Panc1 (cell line): Measurements from ENCODE around the gene ITGAV. TPM values are rescaled to one million over a fixed set of nuclear protein-coding genes. Genes with fewer than 3 reads are reported as not detected.

ENCODE experiments used
- ATAC-seq: fragments of 200-7000 bp; cut with Tn5 transposase; 2 replicates; pipeline ENCODE4 v1.9.1; 2020; ENCODE audit warnings: mild to moderate bottlenecking, moderate library complexity
- BruUV-seq: library from RNA; stranded (reverse); fragments of 400-500 nt; replicated peaks from 2 replicates; lab custom pipeline; 2021; lab: Mats Ljungman, UMichigan
- CTCF ChIA-PET: fragments of 300-600 bp; sonication (Branson Sonifier 250); formaldehyde crosslinking; loops from one replicate; lab custom pipeline; 2022; ENCODE audit warnings: antibody characterized with exemption; lab: Charles Lee
- POLR2A ChIA-PET: fragments of 300-600 bp; sonication (Branson Sonifier 250); formaldehyde crosslinking; loops from one replicate; lab custom pipeline; 2022; ENCODE audit warnings: antibody characterized with exemption; lab: Charles Lee
- DNase-seq: peaks from one replicate; pipeline ENCODE4 v3.0.0-alpha.2; 2010; ENCODE audit warnings: low read depth, low spot score
- H3K27ac ChIP-seq: 2 replicates; pipeline ENCODE4 v1.5.1; 2011; ENCODE audit warnings: mild to moderate bottlenecking, low read length, inconsistent platforms
- H3K27me3 ChIP-seq: fragments of 200-500 bp; sonication (Bioruptor generic); 2 replicates; pipeline ENCODE4 v1.6.0; 2014; ENCODE audit warnings: low read length, inconsistent platforms; ENCODE audit not compliant: control insufficient read depth, insufficient read depth
- H3K36me3 ChIP-seq: fragments of 200-500 bp; sonication (Bioruptor generic); 2 replicates; pipeline ENCODE4 v1.5.1; 2014; ENCODE audit warnings: inconsistent platforms, mild to moderate bottlenecking, low read length, moderate library complexity; ENCODE audit not compliant: control insufficient read depth, insufficient read depth
- H3K4me1 ChIP-seq: 2 replicates; pipeline ENCODE4 v1.5.1; 2011; ENCODE audit warnings: inconsistent platforms, mild to moderate bottlenecking, low read length, moderate library complexity; ENCODE audit not compliant: control insufficient read depth, insufficient read depth
- H3K4me3 ChIP-seq, 2 experiments: 2 replicates each; pipeline ENCODE4 v1.5.1; 2011 to 2012; ENCODE audit warnings: low read depth in 2 of 2, low read length in 2 of 2, mild to moderate bottlenecking in 2 of 2, inconsistent platforms in 1 of 2, moderate library complexity in 1 of 2
- H3K9me3 ChIP-seq: fragments of 200-500 bp; sonication (Bioruptor generic); 2 replicates; pipeline ENCODE4 v1.5.1; 2014; ENCODE audit warnings: low read depth, mild to moderate bottlenecking, inconsistent platforms, low read length, moderate library complexity; ENCODE audit not compliant: control insufficient read depth, insufficient read depth
- POLR2AphosphoS5 ChIP-seq: IDR thresholded peaks from 2 replicates; pipeline ENCODE4 v1.6.1; 2012; ENCODE audit warnings: mild to moderate bottlenecking, low read depth, low read length, moderate library complexity
- REST ChIP-seq, 2 experiments: IDR thresholded peaks; 2 replicates each; pipeline ENCODE4 v1.6.1; 2011 to 2012; ENCODE audit warnings: low read depth in 2 of 2, control low read depth in 1 of 2, low read length in 1 of 2, mild to moderate bottlenecking in 1 of 2, moderate library complexity in 1 of 2; ENCODE audit not compliant: insufficient read depth in 1 of 2
- SIN3A ChIP-seq: IDR thresholded peaks from 2 replicates; pipeline ENCODE4 v1.6.1; 2012; ENCODE audit warnings: low read depth, mild to moderate bottlenecking, low read length, moderate library complexity, borderline replicate concordance; ENCODE audit not compliant: insufficient read depth
- TCF7L2 ChIP-seq: IDR thresholded peaks from 2 replicates; pipeline ENCODE4 v1.6.1; 2011; ENCODE audit warnings: mild to moderate bottlenecking, low read depth, low read length, inconsistent platforms
- in situ Hi-C: cut with HindIII; loops from 2 replicates; pipeline ENCODE4 v1.10.0; 2016; ENCODE audit warnings: low sequenced_read_pairs, low pct_unique_long_range_greater_than_20kb
- intact Hi-C: fragments of 100-400 bp; cut with micrococcal nuclease; formaldehyde crosslinking; loops from one replicate; pipeline ENCODE4 v1.10.0; 2022; ENCODE audit not compliant: unreplicated experiment
- total RNA-seq: library from RNA; stranded (reverse); gene quantifications from one replicate; pipeline ENCODE4 v1.2.1, GENCODE V29; 2021; ENCODE audit not compliant: unreplicated experiment
- TF ChIP-seq, protein P1 (sequence below): fragments of 450-650 bp; IDR thresholded peaks from 2 replicates; pipeline ENCODE4 v1.5.1; 2017; ENCODE audit warnings: mild to moderate bottlenecking

ITGAV gene
- total RNA-seq, 1 experiment from 2014 or later = 218 TPM

DNA sequence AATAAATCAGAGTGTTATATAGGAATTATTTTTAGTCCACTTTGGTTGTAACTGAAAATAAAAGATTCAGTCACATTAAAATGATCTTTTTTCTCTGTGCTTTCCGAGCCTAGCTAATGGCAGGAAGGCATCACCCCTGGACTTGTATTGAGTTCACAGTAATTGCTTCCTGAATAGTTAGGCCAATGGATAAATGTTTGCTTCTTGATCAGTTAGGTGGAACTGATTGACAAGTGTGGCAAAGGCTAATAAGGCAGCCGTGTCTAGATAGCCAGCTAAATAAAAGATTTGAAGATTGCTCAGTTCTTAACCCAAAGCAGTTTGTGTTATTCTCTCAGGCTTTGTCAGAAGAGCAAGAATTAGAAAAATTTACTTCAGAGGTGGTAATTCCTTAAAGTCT lies 124.8 kb downstream of the ITGAV start:
- ATAC-seq = no peak
- no peaks in the 10 kb centered on the region for H3K9me3 ChIP-seq
- POLR2A ChIA-PET = interaction anchor here (0.5 kb wide), 1 partner anchor 1399 kb away, joined by 3 read pairs; no protein-coding TSS in a partner anchor

DNA sequence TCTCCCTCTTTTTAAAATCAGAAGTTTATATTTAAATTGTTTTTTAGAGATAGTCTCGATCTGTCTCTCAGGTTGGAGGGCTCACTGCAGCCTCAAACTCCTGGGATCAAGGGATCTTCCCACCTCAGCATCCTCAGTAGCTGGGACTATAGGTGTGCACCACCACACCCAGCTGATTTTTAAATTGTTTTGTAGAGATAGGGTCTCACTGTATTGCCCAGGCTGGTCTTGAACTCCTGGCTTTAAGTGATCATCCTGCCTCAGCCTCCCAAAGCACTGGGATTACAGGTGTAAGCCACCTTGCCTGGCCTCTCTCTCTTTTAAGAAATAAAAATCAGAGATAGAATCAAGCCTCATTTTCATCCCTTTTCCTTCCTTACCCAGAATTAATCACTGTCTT lies 126.1 kb downstream of the ITGAV start:
- no peak for ATAC-seq
- POLR2A ChIA-PET = interaction anchor here (0.6 kb wide), 1 partner anchor 230 kb away, joined by 5 read pairs; the partner anchor contains the start of gene ZC3H15

More for the DNA sequence above, 124.8 kb downstream of the ITGAV start:
- intact Hi-C loops (no loop called here), in situ Hi-C loops (no loop called here)
- Histone ChIP-seq H3K36me3 (no peaks in the 10 kb centered on the region), H3K27me3 (no peaks in the 10 kb centered on the region), H3K4me1 (no peaks in the 10 kb centered on the region; the same call in 1 of the 2 replicates), H3K27ac (no peak overlapping the region), H3K4me3 (no peak overlapping the region)
- TF ChIP-seq POLR2AphosphoS5 (no peak), REST (IDR thresholded peaks at IDR 0.05; ENCODE audit: insufficient read depth in 1 of 2, low read depth in 2 of 2, low read length in 1 of 2) (no peak), SIN3A (no peak), TCF7L2 (no peak)
- TF ChIP-seq, protein P1, sequence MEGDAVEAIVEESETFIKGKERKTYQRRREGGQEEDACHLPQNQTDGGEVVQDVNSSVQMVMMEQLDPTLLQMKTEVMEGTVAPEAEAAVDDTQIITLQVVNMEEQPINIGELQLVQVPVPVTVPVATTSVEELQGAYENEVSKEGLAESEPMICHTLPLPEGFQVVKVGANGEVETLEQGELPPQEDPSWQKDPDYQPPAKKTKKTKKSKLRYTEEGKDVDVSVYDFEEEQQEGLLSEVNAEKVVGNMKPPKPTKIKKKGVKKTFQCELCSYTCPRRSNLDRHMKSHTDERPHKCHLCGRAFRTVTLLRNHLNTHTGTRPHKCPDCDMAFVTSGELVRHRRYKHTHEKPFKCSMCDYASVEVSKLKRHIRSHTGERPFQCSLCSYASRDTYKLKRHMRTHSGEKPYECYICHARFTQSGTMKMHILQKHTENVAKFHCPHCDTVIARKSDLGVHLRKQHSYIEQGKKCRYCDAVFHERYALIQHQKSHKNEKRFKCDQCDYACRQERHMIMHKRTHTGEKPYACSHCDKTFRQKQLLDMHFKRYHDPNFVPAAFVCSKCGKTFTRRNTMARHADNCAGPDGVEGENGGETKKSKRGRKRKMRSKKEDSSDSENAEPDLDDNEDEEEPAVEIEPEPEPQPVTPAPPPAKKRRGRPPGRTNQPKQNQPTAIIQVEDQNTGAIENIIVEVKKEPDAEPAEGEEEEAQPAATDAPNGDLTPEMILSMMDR = no peak
- no TSS peak for BruUV-seq
- DNase-seq = no peak
- CTCF ChIA-PET = no interaction called here

DNA sequence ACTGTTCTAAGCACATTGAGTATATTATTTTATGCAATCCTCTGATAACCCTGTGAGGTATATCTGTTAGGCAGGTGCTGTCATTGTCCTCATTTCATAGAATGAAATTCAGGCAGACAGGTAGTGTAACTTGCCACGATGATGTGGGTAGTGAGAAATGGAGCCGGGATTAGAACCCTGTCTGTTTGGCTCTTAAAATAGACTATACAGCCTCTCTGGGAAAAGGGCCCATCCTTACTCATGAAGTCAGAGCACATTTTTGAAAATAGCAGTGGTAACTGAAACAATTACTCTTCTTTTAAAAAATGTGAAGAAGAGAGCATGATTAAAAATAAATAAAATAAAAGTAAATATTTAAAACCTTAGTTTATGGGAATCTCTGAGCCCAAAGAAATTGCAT lies 127.0 kb downstream of the ITGAV start:
- Histone ChIP-seq H3K4me1 (no peaks in the 10 kb centered on the region; the same call in 1 of the 2 replicates), H3K36me3 (no peaks in the 10 kb centered on the region), H3K9me3 (no peaks in the 10 kb centered on the region), H3K4me3 (no peak overlapping the region), H3K27ac (no peak overlapping the region), H3K27me3 (no peaks in the 10 kb centered on the region)
- intact Hi-C loops (no loop called here), in situ Hi-C loops (no loop called here)
- BruUV-seq = no TSS peak
- CTCF ChIA-PET = no interaction called here
- TF ChIP-seq REST (IDR thresholded peaks at IDR 0.05; ENCODE audit: insufficient read depth in 1 of 2, low read depth in 2 of 2, low read length in 1 of 2) = no peak
- no peak for TF ChIP-seq TCF7L2
- TF ChIP-seq POLR2AphosphoS5 = no peak
- no peak for TF ChIP-seq SIN3A
- TF ChIP-seq, protein P1 = no peak
- ATAC-seq (no peak), DNase-seq (no peak)
- POLR2A ChIA-PET = no interaction called here

More for the DNA sequence above, 126.1 kb downstream of the ITGAV start:
- no peaks in the 10 kb centered on the region for H3K36me3 ChIP-seq
- BruUV-seq = no TSS peak
- H3K4me3 ChIP-seq = no peak overlapping the region
- TF ChIP-seq TCF7L2 = no peak
- CTCF ChIA-PET = no interaction called here
- DNase-seq = no peak
- no peaks in the 10 kb centered on the region for H3K27me3 ChIP-seq
- intact Hi-C loops (no loop called here), in situ Hi-C loops (no loop called here)
- H3K27ac ChIP-seq = no peak overlapping the region
- no peaks in the 10 kb centered on the region; the same call in 1 of the 2 replicates for H3K4me1 ChIP-seq
- no peaks in the 10 kb centered on the region for H3K9me3 ChIP-seq
